HG03025 (cell line): ENCODE measurements around the gene SSH2.
"Not testable (repeated sequence)": the region's sequence is repeated elsewhere in the genome, so short reads cannot be mapped to it uniquely, and the experiment has no call there.

Experiments used
- ATAC-seq: cut with Tn5 transposase; IDR thresholded peaks from one replicate; pipeline ENCODE4 v1.9.1; 2021; ENCODE audit warnings: mild to moderate bottlenecking, moderate library complexity; ENCODE audit not compliant: unreplicated experiment, low FRiP score

Gene SSH2

GRCh38 chr17:29883497-29883896, 46.5 kb downstream of the SSH2 start:
- ATAC-seq: no peak

GRCh38 chr17:29881256-29881655, 48.8 kb downstream of the SSH2 start:
- ATAC-seq: no peak

- ATAC-seq: no peak
Measured at GRCh38 chr17:29880031-29880430, 50.0 kb downstream of the SSH2 start.

- no peak for ATAC-seq
Measured at GRCh38 chr17:29874931-29875596, 55.0 kb downstream of the SSH2 start.

- not testable (repeated sequence) for ATAC-seq
Measured at GRCh38 chr17:29874358-29874757, 55.7 kb downstream of the SSH2 start.

- ATAC-seq: no peak
Measured at GRCh38 chr17:29873476-29873875, 56.6 kb downstream of the SSH2 start.

- ATAC-seq: no peak
Measured at GRCh38 chr17:29870836-29871465, 59.1 kb downstream of the SSH2 start.

GRCh38 chr17:29867643-29868181, 62.3 kb downstream of the SSH2 start:
- ATAC-seq: no peak

- no peak for ATAC-seq
Measured at GRCh38 chr17:29866746-29867404, 63.2 kb downstream of the SSH2 start.

- no peak for ATAC-seq
Measured at GRCh38 chr17:29864615-29865014, 65.4 kb downstream of the SSH2 start.

- ATAC-seq: not testable (repeated sequence)
Measured at GRCh38 chr17:29864123-29864522, 65.9 kb downstream of the SSH2 start.

- no peak for ATAC-seq
Measured at GRCh38 chr17:29862951-29863350, 67.1 kb downstream of the SSH2 start.

GRCh38 chr17:29862127-29862526, 67.9 kb downstream of the SSH2 start:
- ATAC-seq: no peak

GRCh38 chr17:29859445-29859844, 70.6 kb downstream of the SSH2 start:
- ATAC-seq: not testable (repeated sequence)

GRCh38 chr17:29857823-29858222, 72.2 kb downstream of the SSH2 start:
- ATAC-seq: no peak

- ATAC-seq: not testable (repeated sequence)
Measured at GRCh38 chr17:29857105-29857504, 72.9 kb downstream of the SSH2 start.

GRCh38 chr17:29855686-29856085, 74.3 kb downstream of the SSH2 start:
- no peak for ATAC-seq

GRCh38 chr17:29848737-29849136, 81.3 kb downstream of the SSH2 start:
- ATAC-seq: no peak

GRCh38 chr17:29847527-29848400, 82.3 kb downstream of the SSH2 start:
- no peak for ATAC-seq

- no peak for ATAC-seq
Measured at GRCh38 chr17:29847118-29847517, 82.9 kb downstream of the SSH2 start.

- no peak for ATAC-seq
Measured at GRCh38 chr17:29846298-29846697, 83.7 kb downstream of the SSH2 start.
